ENCODE measurements around the gene SMURF2. TPM values are rescaled to one million over a fixed set of nuclear protein-coding genes. Genes with fewer than 3 reads are reported as not detected.

SMURF2 gene
- total RNA-seq, 4 donors from 2014 or later, result 18.2 to 28.0 (median 21.3) TPM

DNA sequence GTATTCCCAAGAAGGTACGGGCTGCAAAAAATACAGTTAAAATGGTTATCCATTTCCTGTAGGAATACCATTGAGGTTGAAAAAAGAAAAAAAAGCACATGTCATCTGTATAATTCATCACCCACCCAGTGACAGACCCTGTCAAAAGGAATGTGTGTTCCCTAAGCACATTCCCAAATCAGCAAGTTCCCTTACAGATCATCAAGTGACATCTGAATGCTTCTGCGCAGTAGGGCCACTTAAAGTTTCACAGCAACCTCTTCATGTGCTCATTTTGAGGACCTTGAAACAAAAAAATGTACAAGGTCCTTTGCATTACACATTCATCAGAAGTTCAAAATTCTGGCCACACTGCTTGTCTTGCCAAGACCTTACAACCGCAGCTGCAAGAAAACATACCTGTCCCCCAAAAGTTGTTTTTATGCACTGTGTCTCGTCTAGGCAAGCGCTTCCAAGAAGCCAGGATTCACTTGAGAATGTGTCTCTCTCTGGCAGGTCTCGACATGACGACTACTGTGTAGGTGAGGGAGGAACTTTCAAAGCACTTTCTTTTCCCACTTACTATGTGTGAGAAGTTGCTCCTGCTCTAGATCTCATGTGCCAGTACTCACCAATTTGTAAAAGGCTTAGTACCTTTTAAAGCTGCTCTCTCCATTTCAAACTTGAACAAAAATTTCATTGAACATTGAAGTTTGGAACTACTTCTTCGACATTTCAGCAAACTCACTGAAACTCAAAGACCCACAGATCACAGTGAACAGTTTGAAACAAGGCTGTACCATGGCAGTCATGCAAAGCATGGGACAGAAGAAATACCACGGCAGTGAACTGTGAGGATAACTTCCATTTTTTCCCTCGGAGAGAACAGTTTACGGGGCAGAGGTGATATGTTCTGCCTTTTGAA, 161.0 kb downstream of the SMURF2 start:
- no peak for DNase-seq (ENCODE audit: low spot score in 2 of 2)
- no peak overlapping the region for H3K4me3 ChIP-seq
- no peaks in the 10 kb centered on the region for H3K27me3 ChIP-seq
- 80 to 82% methylated on average over 11 of the region's 11 CpGs for WGBS, 2 donors
- no peaks in the 10 kb centered on the region for H3K9me3 ChIP-seq
- H3K4me1 ChIP-seq, result peaks cover 0 to 77% (median 28%) of the 10 kb centered on the region in 4 donors
- TF ChIP-seq POLR2A (IDR thresholded peaks at IDR 0.05), result no peak
- no peak for TF ChIP-seq EP300 (IDR thresholded peaks at IDR 0.05)
- TF ChIP-seq, protein P1, sequence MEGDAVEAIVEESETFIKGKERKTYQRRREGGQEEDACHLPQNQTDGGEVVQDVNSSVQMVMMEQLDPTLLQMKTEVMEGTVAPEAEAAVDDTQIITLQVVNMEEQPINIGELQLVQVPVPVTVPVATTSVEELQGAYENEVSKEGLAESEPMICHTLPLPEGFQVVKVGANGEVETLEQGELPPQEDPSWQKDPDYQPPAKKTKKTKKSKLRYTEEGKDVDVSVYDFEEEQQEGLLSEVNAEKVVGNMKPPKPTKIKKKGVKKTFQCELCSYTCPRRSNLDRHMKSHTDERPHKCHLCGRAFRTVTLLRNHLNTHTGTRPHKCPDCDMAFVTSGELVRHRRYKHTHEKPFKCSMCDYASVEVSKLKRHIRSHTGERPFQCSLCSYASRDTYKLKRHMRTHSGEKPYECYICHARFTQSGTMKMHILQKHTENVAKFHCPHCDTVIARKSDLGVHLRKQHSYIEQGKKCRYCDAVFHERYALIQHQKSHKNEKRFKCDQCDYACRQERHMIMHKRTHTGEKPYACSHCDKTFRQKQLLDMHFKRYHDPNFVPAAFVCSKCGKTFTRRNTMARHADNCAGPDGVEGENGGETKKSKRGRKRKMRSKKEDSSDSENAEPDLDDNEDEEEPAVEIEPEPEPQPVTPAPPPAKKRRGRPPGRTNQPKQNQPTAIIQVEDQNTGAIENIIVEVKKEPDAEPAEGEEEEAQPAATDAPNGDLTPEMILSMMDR (IDR thresholded peaks at IDR 0.05), result no peak
- H3K27ac ChIP-seq, result no peak overlapping the region
- peaks cover 15 to 69% (median 49%) of the 10 kb centered on the region in 3 donors for H3K36me3 ChIP-seq

DNA sequence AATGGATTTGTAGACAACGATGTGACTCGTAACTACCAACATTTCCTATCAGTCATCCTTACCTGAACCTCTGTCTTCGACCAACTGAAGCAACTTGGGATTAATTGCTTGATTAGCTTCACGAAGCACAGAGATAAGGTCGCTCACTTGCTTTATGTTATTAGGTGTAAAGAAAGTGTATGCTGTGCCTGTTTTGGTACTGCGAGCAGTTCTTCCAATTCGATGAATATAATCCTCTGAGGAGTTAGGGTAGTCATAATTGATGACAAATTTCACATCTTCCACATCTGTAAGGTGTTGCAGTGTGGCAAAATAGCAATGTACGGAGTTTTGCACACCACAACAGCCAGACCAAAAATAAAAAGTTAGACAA, 161.6 kb downstream of the SMURF2 start:
- DNase-seq (ENCODE audit: low spot score in 2 of 2), result no peak
- H3K4me1 ChIP-seq, result peaks cover 0 to 83% (median 35%) of the 10 kb centered on the region in 4 donors
- TF ChIP-seq POLR2A (IDR thresholded peaks at IDR 0.05) (no peak), EP300 (IDR thresholded peaks at IDR 0.05) (no peak)
- TF ChIP-seq, protein P1 (IDR thresholded peaks at IDR 0.05), result no peak
- H3K4me3 ChIP-seq, result no peak overlapping the region
- H3K9me3 ChIP-seq, result no peaks in the 10 kb centered on the region
- no peak overlapping the region for H3K27ac ChIP-seq
- WGBS, 2 donors, result 86 to 89% methylated on average over 8 of the region's 8 CpGs
- peaks cover 15 to 69% (median 49%) of the 10 kb centered on the region in 3 donors for H3K36me3 ChIP-seq
- H3K27me3 ChIP-seq, result no peaks in the 10 kb centered on the region

DNA sequence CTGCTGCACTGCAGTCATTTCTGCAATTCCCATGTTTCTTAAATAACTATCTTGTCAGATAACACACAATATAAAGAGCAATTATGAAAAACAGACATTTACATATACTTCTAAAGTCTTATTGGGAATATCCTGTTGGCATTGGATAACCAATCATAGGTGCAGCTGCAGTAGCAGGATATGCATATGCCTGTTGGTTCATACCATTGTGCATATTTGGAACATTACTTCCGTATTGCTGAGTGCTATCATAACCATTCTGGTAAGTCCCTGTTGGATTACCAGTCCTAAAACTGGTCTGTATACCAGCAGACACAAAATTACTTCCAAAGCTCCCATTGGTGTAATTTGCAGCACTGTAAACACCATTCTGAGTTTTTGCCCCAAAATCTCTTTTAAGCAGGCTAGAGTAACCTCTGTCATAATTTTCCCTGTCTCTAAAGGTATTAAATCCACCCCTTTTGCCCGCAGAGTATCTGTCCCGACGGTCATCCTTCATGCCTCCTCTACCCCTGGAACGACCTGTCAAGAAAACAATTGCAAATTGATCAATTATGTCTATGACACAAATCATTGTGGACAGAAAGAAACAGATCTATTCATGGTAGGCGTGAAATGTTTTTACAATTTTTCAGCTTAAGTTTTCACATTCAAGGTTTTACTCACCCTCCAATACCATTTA, 162.2 kb downstream of the SMURF2 start:
- Histone ChIP-seq H3K27ac (no peak overlapping the region), H3K4me1 (peaks cover 0 to 88% (median 40%) of the 10 kb centered on the region in 4 donors), H3K27me3 (no peaks in the 10 kb centered on the region), H3K4me3 (no peak overlapping the region), H3K36me3 (peaks cover 15 to 69% (median 49%) of the 10 kb centered on the region in 3 donors), H3K9me3 (no peaks in the 10 kb centered on the region)
- TF ChIP-seq EP300 (IDR thresholded peaks at IDR 0.05), result no peak
- no peak for TF ChIP-seq POLR2A (IDR thresholded peaks at IDR 0.05)
- TF ChIP-seq, protein P1 (IDR thresholded peaks at IDR 0.05), result no peak
- DNase-seq (ENCODE audit: low spot score in 2 of 2), result no peak
- WGBS, 2 donors, result 77 to 78% methylated on average over 6 of the region's 6 CpGs

DNA sequence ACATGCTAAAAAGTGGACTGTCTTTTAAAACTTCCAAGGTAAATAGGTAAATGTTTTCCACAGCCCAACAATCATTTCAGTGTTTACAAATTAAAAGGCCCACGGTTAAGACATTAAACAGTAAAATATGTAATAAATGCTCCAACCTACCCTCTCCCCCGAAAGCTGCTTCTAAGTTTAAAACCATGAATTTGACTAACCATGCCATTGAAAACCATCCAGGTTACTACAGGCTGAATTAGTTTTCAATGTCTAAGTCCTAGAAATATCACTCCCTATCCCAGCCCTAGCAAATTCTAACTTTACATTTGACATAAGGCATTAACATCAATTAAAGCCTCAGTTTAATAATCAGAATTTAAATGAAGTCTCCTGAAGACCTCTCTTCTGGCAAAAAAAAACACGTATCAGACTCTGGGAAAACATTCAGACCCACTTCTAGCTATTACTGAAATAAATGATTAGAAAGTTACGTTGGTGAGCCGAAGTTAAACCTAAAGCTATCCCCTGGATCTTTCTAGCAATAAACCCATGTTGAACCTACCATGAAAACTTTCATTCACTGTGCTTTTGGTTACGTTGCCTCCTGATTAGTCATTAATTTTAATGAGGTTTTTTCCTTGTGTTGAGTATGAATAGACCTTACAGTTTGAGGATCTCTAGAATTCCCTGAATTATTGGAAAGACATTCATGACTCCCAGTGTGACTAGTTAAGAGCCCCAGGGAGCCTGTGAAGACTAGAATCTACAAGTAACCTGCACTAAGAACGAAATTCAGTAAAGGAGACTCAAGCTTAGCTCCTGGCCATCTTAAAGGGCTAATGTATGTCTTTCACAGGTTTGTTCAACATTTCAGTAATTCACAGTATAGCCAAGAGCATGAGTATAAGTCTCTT, 163.6 kb downstream of the SMURF2 start:
- DNase-seq (ENCODE audit: low spot score in 2 of 2), result no peak
- H3K4me1 ChIP-seq, result peaks cover 0 to 91% (median 31%) of the 10 kb centered on the region in 4 donors
- TF ChIP-seq, protein P1 (IDR thresholded peaks at IDR 0.05), result no peak
- TF ChIP-seq EP300 (IDR thresholded peaks at IDR 0.05) (no peak), POLR2A (IDR thresholded peaks at IDR 0.05) (no peak)
- 50 to 58% methylated on average over 7 of the region's 7 CpGs for WGBS, 2 donors
- H3K4me3 ChIP-seq, result no peak overlapping the region
- peak overlapping the region in 1 of 4 donors; percentile 9 for H3K27ac ChIP-seq
- no peaks in the 10 kb centered on the region for H3K9me3 ChIP-seq
- peaks cover 15 to 60% (median 41%) of the 10 kb centered on the region in 3 donors for H3K36me3 ChIP-seq
- H3K27me3 ChIP-seq, result no peaks in the 10 kb centered on the region
